Measurements from ENCODE around the gene ABCA4.

DNA sequence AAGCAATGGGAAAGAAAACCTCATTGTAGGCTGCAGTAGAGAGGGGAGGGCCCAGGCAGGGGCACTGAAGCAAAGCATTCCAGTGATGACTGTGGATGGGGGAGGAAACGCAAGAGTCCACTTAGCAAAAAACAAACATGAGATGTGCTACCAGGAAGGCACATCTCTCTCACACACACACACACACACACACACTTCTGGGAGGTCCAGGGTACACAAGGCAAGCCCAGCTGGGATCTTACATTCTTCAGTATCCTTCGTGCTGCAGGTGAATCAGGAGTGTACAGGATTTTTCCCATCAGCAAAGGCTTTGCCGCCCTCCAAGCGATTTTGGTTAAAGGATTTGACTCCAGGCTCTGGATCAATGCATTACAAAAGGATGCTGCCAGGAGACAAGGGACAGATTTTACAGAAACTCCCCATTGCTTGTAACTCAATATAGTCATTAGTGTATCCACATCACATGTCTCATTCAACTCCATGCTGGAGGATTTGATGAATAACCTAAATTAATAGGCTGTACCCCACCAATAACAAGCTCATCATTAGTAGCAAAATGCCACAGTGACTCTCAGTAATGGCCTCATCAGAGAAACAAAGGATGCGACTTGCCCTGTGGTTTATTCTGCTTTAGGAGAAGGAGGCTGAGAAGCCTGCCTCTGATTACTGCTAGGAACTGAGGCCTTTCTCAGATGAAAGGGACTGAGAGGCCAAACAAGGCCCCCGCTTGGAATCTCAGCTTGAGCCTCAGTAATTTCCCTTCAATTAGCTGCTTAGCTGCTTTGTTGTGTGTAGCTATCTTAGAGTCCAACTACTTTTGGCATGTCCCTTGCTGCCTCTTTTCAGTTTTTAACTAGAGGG lies 41.6 kb downstream of the ABCA4 start:
- TF ChIP-seq, protein P1, sequence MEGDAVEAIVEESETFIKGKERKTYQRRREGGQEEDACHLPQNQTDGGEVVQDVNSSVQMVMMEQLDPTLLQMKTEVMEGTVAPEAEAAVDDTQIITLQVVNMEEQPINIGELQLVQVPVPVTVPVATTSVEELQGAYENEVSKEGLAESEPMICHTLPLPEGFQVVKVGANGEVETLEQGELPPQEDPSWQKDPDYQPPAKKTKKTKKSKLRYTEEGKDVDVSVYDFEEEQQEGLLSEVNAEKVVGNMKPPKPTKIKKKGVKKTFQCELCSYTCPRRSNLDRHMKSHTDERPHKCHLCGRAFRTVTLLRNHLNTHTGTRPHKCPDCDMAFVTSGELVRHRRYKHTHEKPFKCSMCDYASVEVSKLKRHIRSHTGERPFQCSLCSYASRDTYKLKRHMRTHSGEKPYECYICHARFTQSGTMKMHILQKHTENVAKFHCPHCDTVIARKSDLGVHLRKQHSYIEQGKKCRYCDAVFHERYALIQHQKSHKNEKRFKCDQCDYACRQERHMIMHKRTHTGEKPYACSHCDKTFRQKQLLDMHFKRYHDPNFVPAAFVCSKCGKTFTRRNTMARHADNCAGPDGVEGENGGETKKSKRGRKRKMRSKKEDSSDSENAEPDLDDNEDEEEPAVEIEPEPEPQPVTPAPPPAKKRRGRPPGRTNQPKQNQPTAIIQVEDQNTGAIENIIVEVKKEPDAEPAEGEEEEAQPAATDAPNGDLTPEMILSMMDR (IDR thresholded peaks at IDR 0.05; ENCODE audit: extremely low read depth in 1 of 2, insufficient read depth in 1 of 2, low read depth in 1 of 2, low read length in 2 of 2): no peak
- TF ChIP-seq POLR2A (IDR thresholded peaks at IDR 0.05; ENCODE audit: low read depth, low read length) (no peak), FOS (IDR thresholded peaks at IDR 0.05; ENCODE audit: borderline replicate concordance, insufficient read depth, low read length) (no peak), POLR2AphosphoS5 (IDR thresholded peaks at IDR 0.05; ENCODE audit: insufficient read depth, low read depth, low read length) (no peak), EZH2 (IDR thresholded peaks at IDR 0.05; ENCODE audit: borderline replicate concordance, low read depth, low read length, severe bottlenecking) (no peak), MYC (IDR thresholded peaks at IDR 0.05; ENCODE audit: low read depth, low read length) (no peak), JUN (IDR thresholded peaks at IDR 0.05; ENCODE audit: borderline replicate concordance, insufficient read depth, insufficient read length, low read depth) (no peak), GATA2 (IDR thresholded peaks at IDR 0.05; ENCODE audit: insufficient read depth, insufficient read length, low read depth, low read length) (no peak)
- TF ChIP-seq, protein P2, sequence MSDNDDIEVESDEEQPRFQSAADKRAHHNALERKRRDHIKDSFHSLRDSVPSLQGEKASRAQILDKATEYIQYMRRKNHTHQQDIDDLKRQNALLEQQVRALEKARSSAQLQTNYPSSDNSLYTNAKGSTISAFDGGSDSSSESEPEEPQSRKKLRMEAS (IDR thresholded peaks at IDR 0.05; ENCODE audit: insufficient read depth, insufficient read length): no peak

Data from endothelial cell of umbilical vein (primary cell).